Loucy (cell line): ENCODE data around the gene HADHA.

Source experiments
- CTCF ChIP-seq: fragments of 200-600 bp; sonication (generic); conservative IDR thresholded peaks from 2 replicates; pipeline ENCODE4 v1.5.1; 2014; ENCODE audit warnings: mild to moderate bottlenecking, antibody characterized with exemption, low read length
- EZH2phosphoT487 ChIP-seq: fragments of 200-600 bp; IDR thresholded peaks from 2 replicates; pipeline ENCODE4 v1.6.1; 2018; ENCODE audit warnings: antibody characterized with exemption, mild to moderate bottlenecking, moderate library complexity, borderline replicate concordance

- TF ChIP-seq CTCF (no peak), EZH2phosphoT487 (no peak)
These were observed 71.3 kb downstream of the HADHA start, which contains the start of gene GAREM2 for GRCh38 chr2:26172871-26173775.
